HL-60/S4 treated with retinoic acid at 250 ng/mL for 4 days and 3 days (cell line): ENCODE results near the gene PLXNA1.

Experiments
- in situ Hi-C: fragments of 300-500 bp; cut with MboI; formaldehyde crosslinking; loops from 2 replicates; pipeline ENCODE4 v1.7.0; 2022; ENCODE audit warnings: low sequenced_read_pairs

Gene PLXNA1

DNA sequence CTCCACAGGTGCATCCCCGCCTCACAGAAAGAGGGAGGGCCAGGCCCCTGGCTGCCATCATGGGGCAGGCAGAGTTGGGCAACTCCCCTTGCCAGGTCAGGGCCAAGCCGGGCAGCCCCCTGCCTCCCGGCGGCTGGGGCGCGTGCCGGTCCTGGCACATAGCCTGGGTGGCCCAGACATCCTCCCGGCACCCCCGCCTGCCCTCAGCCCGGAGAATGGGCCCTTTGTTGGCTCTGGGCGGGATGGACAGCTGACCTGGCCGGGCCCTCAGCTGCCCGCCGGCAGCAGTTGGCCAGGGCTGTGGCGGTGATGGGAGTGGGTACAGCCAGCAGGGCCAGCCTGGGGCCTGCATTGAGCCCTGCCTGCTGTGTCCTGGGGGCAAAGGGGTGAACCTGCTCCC lies 16.5 kb downstream of the PLXNA1 start:
- in situ Hi-C loops: no loop called here

GRCh38 chr3:127000119-127000518 lies 17.2 kb downstream of the PLXNA1 start:
- in situ Hi-C loops: no loop called here

GRCh38 chr3:127000761-127001160 lies 17.8 kb downstream of the PLXNA1 start:
- in situ Hi-C loops: no loop called here

GRCh38 chr3:127001486-127002194 lies 18.7 kb downstream of the PLXNA1 start:
- in situ Hi-C loops: no loop called here

- in situ Hi-C loops: no loop called here
Observed at GRCh38 chr3:127002195-127003174, 19.6 kb downstream of the PLXNA1 start.

GRCh38 chr3:127003175-127003555 lies 20.2 kb downstream of the PLXNA1 start:
- in situ Hi-C loops: no loop called here

DNA sequence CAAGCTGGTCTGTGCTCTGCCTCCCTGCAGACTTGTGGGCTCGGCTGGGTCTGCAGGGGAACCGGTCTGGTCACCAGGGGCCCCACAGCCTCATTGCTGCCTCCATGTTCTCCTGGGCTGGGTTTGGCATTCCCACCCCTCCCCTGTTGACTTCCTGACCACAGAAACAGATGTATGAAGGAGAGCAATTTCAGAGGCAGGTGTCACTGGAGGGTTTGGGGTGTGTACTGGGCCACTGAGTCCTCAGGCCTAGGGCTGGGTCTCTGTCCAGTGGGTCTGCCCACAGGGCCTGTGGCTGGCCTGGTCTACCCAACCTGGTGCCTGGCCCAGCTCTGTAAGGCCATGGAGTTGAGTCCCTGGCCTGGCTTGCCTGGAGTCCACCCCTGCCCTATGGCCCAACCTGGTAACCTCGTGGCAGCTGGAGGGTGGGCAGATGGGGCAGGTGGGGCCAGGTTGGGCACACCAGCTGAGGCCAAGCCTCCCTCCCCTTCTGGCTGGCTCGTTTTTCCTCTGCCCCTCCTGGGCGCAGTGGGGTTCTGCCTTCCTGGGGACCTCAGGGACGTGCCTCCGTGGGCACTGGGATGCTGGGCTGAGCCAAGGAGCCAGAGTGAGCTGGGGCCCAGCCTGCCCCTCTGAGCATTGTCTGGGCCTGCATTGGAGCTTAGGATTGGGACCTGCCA lies 20.8 kb downstream of the PLXNA1 start:
- in situ Hi-C loops: no loop called here

DNA sequence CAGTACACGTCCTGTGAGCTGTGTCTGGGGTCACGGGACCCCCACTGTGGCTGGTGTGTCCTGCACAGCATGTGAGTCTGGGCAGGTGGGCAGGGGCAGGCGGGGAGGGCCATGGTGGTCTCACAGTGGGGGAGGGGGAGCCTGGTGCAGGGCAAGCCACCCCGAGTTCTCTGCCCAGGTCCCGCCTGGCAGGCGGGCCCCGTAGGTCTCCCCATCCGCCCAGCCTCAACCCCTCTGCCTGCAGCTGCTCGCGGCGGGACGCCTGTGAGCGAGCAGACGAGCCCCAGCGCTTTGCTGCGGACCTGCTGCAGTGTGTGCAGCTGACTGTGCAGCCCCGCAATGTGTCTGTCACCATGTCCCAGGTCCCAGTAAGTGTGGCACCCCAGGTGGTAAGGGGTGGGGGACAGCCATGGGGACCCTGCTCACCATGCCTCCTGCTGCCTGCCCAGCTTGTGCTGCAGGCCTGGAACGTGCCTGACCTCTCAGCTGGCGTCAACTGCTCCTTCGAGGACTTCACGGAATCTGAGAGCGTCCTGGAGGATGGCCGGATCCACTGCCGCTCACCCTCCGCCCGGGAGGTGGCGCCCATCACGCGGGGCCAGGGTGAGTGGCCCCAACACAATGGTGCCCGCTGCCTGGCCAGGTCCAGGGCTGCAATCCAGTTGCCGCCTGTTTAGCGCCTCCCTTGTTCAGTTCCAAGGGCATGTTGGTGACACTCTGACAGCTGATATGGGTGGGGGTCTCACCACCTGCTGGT lies 21.9 kb downstream of the PLXNA1 start:
- in situ Hi-C loops: no loop called here

DNA sequence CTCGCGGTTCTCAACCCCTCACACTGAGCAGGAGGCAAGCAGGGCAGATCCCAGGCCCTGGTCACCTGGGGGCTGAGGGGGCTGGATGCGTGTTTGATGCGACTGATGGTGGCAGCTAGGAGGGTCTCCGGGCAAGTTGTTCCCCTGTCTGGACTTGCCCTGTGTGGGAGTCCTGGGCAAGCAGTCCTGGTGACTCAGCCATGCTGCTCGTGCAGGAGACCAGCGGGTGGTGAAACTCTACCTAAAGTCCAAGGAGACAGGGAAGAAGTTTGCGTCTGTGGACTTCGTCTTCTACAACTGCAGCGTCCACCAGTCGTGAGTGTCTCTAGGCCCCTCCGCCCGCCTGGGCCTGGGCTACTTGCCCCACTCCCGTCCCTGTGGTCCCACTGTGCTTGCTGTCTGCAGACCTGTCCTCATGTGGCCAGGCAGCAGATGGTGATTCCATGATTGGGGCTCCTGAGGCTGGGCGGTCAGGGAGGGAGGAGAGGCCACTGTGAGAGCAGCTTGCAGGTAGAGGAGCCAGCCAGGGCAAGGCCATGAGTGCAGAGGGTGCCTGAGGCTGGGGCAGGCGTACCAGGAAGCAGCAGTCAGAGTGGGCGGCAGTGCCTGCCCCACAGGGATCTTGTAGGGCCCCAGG lies 23.1 kb downstream of the PLXNA1 start:
- in situ Hi-C loops: no loop called here

DNA sequence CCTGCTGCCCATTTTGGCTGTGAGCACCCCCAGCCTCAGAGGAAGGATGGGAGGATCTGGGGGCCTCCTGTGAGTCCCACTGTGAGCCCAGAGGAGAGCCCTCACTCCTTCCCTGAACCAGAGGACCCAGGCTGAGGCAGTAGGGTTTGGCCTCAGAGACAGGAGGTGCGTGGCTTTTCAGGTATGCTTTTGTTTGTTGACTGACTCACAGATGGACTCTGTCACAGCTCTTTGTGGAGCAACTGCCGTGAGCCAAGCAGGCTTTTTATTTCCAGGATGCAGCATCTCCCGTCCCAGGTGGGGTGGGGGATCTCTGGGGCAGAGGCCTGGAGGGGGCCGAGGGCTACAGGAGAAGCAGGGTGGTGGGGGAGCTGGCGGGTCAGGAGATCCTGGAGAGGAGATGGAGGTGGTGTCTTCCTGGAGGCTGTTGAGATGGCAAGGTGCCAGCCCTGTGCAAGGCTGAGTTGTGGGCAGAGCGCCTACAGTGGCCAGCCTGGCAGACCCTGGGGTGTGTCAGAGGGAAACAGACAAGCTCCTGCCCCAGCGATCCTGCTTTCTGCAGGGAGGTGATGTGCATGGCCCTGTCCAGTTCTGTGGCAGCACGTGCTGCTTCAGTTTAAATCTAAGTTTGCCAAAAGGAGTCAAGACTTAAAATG lies 24.0 kb downstream of the PLXNA1 start:
- in situ Hi-C loops: no loop called here

GRCh38 chr3:127008236-127008635 lies 25.3 kb downstream of the PLXNA1 start:
- in situ Hi-C loops: no loop called here

- in situ Hi-C loops: no loop called here
Observed at GRCh38 chr3:127009531-127009930, 26.6 kb downstream of the PLXNA1 start.

- in situ Hi-C loops: no loop called here
Observed at GRCh38 chr3:127011270-127011992, 28.5 kb downstream of the PLXNA1 start.

- in situ Hi-C loops: no loop called here
Observed at GRCh38 chr3:127012091-127012490, 29.2 kb downstream of the PLXNA1 start.

DNA sequence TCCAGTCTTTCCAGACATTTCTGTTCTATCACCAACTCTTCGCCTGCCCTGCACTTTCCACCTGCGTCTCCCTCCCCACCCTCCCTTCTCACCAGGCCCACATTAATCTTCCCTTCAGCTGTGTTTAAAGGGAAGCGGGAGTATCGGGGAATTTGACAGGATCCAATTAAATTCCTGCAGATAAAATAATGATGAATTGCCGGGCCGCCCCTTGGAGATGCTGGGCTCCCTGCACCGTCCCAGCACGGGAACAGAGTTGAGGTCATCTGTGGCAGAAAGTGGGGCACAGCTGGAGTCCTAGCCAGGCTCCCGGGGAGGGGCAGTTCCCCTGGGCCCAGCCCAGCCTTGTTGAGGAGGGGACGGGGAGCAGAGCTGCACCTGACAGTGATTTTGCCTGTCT lies 30.3 kb downstream of the PLXNA1 start:
- in situ Hi-C loops: no loop called here

DNA sequence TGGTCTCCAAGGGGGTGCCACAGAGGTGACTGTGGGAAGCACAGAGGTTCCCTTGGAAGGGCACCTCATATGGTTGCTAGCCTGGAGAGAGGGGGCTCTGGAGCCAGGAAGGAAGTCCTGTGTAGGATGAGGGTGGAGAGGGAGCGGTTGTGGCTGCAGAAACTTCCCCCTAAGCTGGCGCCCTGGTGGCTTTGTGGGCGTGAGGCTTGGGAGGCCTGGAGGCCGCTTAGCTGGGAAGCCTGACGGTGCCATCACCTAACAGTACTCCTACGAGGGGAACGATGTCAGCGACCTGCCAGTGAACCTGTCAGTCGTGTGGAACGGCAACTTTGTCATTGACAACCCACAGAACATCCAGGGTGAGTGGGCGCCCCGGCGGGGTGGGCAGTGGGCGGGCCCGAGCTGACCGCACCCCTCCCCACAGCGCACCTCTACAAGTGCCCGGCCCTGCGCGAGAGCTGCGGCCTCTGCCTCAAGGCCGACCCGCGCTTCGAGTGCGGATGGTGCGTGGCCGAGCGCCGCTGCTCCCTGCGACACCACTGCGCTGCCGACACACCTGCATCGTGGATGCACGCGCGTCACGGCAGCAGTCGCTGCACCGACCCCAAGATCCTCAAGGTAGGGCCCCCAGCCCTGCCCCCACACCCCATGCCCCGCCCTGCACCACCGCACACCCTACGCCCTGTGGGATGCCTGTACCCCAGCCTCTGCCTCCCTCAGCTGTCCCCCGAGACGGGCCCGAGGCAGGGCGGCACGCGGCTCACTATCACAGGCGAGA lies 31.0 kb downstream of the PLXNA1 start:
- in situ Hi-C loops: no loop called here

GRCh38 chr3:127014536-127015281 lies 31.8 kb downstream of the PLXNA1 start:
- in situ Hi-C loops: no loop called here
